ENCODE results near the gene DDIT4.

DDIT4 gene

DNA sequence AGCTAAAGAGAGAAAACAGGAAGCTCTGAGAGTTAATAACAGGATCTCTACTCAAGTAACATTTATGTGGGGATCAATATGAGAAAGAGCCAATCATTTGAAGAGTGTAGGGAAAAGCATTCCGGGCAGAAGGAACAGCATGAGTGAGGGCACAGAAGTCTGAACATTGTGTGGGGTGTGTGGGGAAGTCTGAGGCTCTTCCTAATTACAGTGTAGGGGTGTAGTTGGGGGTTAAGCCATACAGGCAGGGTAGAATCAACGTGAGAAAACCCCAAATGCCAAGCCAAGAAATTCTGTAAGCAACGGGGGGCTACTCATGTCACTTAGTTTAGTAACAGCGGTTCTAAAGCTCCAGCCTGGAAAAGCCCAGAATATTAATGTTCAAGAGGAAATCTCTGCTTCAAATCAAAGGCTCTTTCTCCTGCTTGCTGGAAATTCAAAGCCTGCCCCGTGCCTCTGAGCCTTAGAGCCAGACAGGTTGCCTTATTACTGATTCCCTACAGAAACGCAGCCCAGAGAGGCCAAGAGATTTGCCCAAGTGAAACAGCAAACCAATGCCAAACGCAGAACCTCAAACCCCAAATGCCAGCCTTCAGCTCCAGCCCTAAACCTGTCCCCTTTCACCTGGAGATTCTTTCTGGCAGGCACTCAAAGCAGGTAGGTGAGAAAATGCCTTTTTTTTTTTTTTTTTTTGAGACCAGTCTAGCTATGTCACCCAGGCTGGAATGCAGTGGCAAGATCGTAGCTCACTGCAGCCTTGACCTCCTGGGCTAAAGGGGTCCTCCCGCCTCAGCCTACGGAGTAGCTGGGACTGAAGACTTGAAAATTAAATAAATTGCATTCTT lies 44.9 kb downstream of the DDIT4 start:
- DNase-seq (ENCODE audit: low read depth in 1 of 2, low spot score in 1 of 2): no peak
- H3K27ac ChIP-seq (replicated peaks): peak overlapping the region; percentile 96
- peak overlapping the region; percentile 22 for H3K4me3 ChIP-seq (replicated peaks; ENCODE audit: insufficient read depth, low read length)
- no peaks in the 10 kb centered on the region for H3K27me3 ChIP-seq (ENCODE audit: insufficient read depth, poor library complexity, severe bottlenecking)
- TF ChIP-seq, protein P1, sequence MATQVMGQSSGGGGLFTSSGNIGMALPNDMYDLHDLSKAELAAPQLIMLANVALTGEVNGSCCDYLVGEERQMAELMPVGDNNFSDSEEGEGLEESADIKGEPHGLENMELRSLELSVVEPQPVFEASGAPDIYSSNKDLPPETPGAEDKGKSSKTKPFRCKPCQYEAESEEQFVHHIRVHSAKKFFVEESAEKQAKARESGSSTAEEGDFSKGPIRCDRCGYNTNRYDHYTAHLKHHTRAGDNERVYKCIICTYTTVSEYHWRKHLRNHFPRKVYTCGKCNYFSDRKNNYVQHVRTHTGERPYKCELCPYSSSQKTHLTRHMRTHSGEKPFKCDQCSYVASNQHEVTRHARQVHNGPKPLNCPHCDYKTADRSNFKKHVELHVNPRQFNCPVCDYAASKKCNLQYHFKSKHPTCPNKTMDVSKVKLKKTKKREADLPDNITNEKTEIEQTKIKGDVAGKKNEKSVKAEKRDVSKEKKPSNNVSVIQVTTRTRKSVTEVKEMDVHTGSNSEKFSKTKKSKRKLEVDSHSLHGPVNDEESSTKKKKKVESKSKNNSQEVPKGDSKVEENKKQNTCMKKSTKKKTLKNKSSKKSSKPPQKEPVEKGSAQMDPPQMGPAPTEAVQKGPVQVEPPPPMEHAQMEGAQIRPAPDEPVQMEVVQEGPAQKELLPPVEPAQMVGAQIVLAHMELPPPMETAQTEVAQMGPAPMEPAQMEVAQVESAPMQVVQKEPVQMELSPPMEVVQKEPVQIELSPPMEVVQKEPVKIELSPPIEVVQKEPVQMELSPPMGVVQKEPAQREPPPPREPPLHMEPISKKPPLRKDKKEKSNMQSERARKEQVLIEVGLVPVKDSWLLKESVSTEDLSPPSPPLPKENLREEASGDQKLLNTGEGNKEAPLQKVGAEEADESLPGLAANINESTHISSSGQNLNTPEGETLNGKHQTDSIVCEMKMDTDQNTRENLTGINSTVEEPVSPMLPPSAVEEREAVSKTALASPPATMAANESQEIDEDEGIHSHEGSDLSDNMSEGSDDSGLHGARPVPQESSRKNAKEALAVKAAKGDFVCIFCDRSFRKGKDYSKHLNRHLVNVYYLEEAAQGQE (IDR thresholded peaks at IDR 0.05; ENCODE audit: insufficient replicate concordance, low read depth): no peak
- peak; percentile 8; the same call in 1 of the 2 replicates for TF ChIP-seq SPI1 (IDR thresholded peaks at IDR 0.05; ENCODE audit: borderline replicate concordance, low read depth)

GRCh38 chr10:72319416-72320254 lies 45.9 kb downstream of the DDIT4 start:
- TF ChIP-seq, protein P2, sequence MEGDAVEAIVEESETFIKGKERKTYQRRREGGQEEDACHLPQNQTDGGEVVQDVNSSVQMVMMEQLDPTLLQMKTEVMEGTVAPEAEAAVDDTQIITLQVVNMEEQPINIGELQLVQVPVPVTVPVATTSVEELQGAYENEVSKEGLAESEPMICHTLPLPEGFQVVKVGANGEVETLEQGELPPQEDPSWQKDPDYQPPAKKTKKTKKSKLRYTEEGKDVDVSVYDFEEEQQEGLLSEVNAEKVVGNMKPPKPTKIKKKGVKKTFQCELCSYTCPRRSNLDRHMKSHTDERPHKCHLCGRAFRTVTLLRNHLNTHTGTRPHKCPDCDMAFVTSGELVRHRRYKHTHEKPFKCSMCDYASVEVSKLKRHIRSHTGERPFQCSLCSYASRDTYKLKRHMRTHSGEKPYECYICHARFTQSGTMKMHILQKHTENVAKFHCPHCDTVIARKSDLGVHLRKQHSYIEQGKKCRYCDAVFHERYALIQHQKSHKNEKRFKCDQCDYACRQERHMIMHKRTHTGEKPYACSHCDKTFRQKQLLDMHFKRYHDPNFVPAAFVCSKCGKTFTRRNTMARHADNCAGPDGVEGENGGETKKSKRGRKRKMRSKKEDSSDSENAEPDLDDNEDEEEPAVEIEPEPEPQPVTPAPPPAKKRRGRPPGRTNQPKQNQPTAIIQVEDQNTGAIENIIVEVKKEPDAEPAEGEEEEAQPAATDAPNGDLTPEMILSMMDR (IDR thresholded peaks at IDR 0.05; ENCODE audit: insufficient read depth, low read length): no peak
- TF ChIP-seq POLR2AphosphoS5 (IDR thresholded peaks at IDR 0.05; ENCODE audit: low read depth): peak; percentile 91
- TF ChIP-seq GABPA (IDR thresholded peaks at IDR 0.05; ENCODE audit: low read depth): peak; percentile 45; the same call in 1 of the 2 replicates
- Histone ChIP-seq H3K4me3 (replicated peaks; ENCODE audit: insufficient read depth, low read length) (peak overlapping the region; percentile 31), H3K27ac (replicated peaks) (peak overlapping the region; percentile 96), H3K27me3 (ENCODE audit: insufficient read depth, poor library complexity, severe bottlenecking) (no peaks in the 10 kb centered on the region)
- peak; percentile 95 to 96 for DNase-seq (ENCODE audit: low read depth in 1 of 2, low spot score in 1 of 2)

DNA sequence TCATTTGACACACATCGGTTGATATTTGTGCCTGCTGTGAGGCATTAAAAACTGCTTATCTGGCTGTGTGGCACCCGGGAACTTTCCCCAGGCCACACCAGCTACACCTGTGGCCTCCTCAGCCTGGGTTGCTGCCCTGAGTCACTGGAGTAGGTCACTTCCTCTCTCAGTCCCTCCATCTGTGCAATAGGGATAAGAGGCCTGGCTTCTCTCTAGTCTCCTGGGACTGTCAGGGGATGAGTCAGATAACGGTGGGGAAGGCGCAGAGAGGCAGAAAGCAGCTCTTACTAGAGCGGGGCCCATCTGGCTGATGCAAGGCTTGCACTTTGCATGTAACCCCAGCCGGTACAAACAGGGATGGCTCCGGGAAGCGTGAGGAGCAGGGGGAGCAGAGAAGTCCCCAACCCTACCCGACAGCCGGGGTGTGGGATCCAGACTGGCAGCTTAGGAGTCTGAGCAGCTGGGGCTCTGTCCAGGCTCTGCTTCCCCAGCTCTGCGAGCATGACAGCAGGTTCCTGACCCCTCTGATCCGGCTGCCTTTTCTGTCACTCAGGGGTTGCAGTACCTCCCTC lies 47.0 kb downstream of the DDIT4 start:
- peak; percentile 99 for DNase-seq (ENCODE audit: low read depth in 1 of 2, low spot score in 1 of 2)
- TF ChIP-seq, protein P2 (IDR thresholded peaks at IDR 0.05; ENCODE audit: insufficient read depth, low read length): no peak
- TF ChIP-seq, protein P1 (IDR thresholded peaks at IDR 0.05; ENCODE audit: insufficient replicate concordance, low read depth): no peak
- peak; percentile 65 for TF ChIP-seq GABPA (IDR thresholded peaks at IDR 0.05; ENCODE audit: low read depth)
- peak; percentile 96 for TF ChIP-seq POLR2AphosphoS5 (IDR thresholded peaks at IDR 0.05; ENCODE audit: low read depth)
- TF ChIP-seq SPI1 (IDR thresholded peaks at IDR 0.05; ENCODE audit: borderline replicate concordance, low read depth): peak; percentile 98
- Histone ChIP-seq H3K27ac (replicated peaks) (peak overlapping the region; percentile 96), H3K27me3 (ENCODE audit: insufficient read depth, poor library complexity, severe bottlenecking) (no peaks in the 10 kb centered on the region), H3K4me3 (replicated peaks; ENCODE audit: insufficient read depth, low read length) (no peak overlapping the region)

Data from HL-60 (cell line).